Lower leg skin (tissue), 4 donors: ENCODE measurements around the gene ARHGAP24. TPM values are rescaled to one million over a fixed set of nuclear protein-coding genes. Genes with fewer than 3 reads are reported as not detected.
A peak's percentile ranks its signal among the peaks of the same experiment; 100 is the strongest.

ENCODE experiments used
- DNase-seq, 2 donors: peaks; one replicate each; pipeline ENCODE4 v3.0.0-alpha.2; 2019; ENCODE audit warnings: low spot score in 2 of 2
- H3K4me3 ChIP-seq: fragments of 200-600 bp; sonication (generic); 2 replicates; pipeline ENCODE4 v1.5.1; 2017; ENCODE audit warnings: mild to moderate bottlenecking, low read depth; ENCODE audit not compliant: poor library complexity, severe bottlenecking
- CTCF ChIP-seq, 3 donors: fragments of 450-650 bp; IDR thresholded peaks; one replicate each; pipeline ENCODE4 v1.5.1; 2016; ENCODE audit warnings: antibody characterized with exemption in 3 of 3, mild to moderate bottlenecking in 3 of 3, moderate library complexity in 2 of 3
- POLR2A ChIP-seq, 2 donors: fragments of 450-650 bp; IDR thresholded peaks; one replicate each; pipeline ENCODE4 v1.6.1; 2016 to 2017; ENCODE audit warnings: antibody characterized with exemption in 2 of 2, mild to moderate bottlenecking in 1 of 2, moderate library complexity in 1 of 2
- WGBS, 2 donors: methylation state at CpG; one replicate each; pipeline ENCODE4 v1.1.5; 2018; 5-methylcytosine and 5-hydroxymethylcytosine counted together
- intact Hi-C: fragments of 100-400 bp; cut with DNase I; formaldehyde crosslinking; loops from one replicate; pipeline ENCODE4 v1.15.0; 2023; ENCODE audit warnings: low total_unique reads
- total RNA-seq, 4 donors: library from RNA; depleted of rRNA; stranded (reverse); fragments of >200 nt; gene quantifications; one replicate each; pipeline ENCODE4 v1.1.0, GENCODE V29; 2016

ARHGAP24 gene
- total RNA-seq, 4 donors from 2014 or later: 13.1 to 58.4 (median 24.0) TPM

DNA sequence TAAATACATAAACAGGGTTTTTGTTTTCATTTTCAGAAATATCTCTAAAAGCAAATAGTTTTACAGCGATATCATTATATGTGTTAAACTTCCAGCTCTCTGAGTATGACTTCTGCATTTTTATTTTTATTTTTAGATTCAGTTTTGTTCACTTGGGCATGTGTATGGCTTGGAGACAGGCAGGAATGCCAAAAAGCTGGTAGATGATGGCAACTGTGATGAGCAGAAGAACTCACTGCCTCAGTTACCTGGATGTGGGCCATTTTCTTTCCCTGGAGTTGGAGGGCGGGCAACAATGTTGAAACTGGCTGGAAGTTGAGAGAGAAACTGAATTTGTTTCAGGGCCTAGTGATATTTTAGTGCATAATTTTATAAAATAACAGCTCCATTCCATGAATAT, 266.4 kb downstream of the ARHGAP24 start:
- no peak overlapping the region for H3K4me3 ChIP-seq
- TF ChIP-seq CTCF (IDR thresholded peaks at IDR 0.05) (no peak), POLR2A (IDR thresholded peaks at IDR 0.05) (no peak)
- intact Hi-C loops: no loop called here
- DNase-seq: no peak
- 75 to 78% methylated on average over 2 of the region's 2 CpGs for WGBS, 2 donors

GRCh38 chr4:85741921-85742591, 267.1 kb downstream of the ARHGAP24 start:
- no peak for TF ChIP-seq POLR2A (IDR thresholded peaks at IDR 0.05)
- no peak for TF ChIP-seq CTCF (IDR thresholded peaks at IDR 0.05)
- DNase-seq: peak in 1 of 2 donors; percentile 87
- no peak overlapping the region for H3K4me3 ChIP-seq
- 52 to 72% methylated on average over 5 of the region's 5 CpGs for WGBS, 2 donors
- intact Hi-C loops: no loop called here

DNA sequence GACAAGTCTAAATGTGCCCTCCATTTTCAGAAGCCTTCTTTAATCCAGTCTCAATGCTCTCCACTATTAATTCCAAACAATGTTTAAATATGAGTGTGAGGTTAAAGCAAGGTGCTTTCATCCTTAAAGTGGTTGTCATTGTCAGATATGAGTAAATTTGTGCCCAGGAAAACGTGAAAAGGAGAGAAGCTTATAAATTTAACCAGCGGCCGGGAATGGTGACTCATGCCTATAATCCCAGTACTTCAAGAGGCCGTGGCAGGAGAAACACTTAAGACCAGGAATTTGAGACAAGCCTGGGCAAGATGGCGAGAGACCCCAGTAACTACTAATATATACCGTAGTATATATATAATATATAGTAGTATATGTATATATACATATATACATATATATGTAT, 270.0 kb downstream of the ARHGAP24 start:
- no peak for DNase-seq
- WGBS, 2 donors: 66 to 70% methylated on average over 6 of the region's 6 CpGs
- no peak overlapping the region for H3K4me3 ChIP-seq
- no peak for TF ChIP-seq POLR2A (IDR thresholded peaks at IDR 0.05)
- TF ChIP-seq CTCF (IDR thresholded peaks at IDR 0.05): no peak
- intact Hi-C loops: no loop called here

DNA sequence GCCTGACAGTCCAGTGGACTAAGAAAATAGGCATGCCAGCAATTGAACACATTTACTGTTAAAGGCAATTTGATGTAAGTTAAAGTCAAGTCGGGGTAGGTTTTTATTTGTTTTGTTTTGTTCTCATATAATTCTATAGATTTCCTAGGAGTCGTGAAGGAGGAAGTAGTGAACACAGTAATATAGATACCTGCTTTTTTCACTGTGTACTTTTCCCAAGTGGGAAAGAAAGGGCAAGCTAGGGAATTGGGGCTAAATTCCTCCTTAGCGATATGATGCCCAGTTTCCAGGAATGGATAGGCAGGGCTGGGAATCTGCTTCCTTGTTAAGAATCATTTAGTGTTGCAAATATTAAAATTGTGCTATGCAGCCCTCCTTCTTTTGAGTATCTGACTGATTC, 271.0 kb downstream of the ARHGAP24 start:
- 81 to 85% methylated on average over 3 of the region's 3 CpGs for WGBS, 2 donors
- no peak for TF ChIP-seq CTCF (IDR thresholded peaks at IDR 0.05)
- TF ChIP-seq POLR2A (IDR thresholded peaks at IDR 0.05): no peak
- H3K4me3 ChIP-seq: no peak overlapping the region
- no peak for DNase-seq
- intact Hi-C loops: no loop called here

DNA sequence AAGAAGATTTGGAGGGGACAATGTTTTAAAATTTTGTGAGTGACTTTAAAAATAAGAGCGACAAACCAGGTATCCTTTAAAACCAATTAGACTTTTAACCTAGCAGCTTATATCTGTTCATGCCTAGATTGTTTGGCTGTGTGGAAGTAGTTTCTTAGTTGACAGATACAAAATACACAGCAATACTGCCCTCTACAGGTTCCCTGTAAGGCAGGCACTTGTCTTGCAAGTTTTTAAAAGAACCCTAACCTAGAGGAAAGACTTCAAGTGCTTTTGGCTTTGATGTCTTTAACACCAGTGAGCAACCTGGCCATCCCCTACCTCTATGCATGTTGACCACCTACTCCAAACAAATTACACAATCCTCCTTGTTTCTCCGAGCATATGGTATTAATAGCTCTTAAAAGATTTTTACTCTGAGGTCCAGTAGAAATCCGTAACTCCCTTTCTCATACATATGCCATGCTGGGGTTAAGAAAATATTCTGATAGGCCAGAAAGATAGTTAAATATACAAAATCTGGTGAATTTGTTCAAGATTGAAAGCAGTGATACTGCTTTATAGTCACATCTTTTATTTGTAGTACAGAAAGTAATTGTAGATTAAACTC, 273.0 kb downstream of the ARHGAP24 start:
- no peak overlapping the region for H3K4me3 ChIP-seq
- TF ChIP-seq POLR2A (IDR thresholded peaks at IDR 0.05): no peak
- TF ChIP-seq CTCF (IDR thresholded peaks at IDR 0.05): peak in 1 of 3 donors; percentile 70
- no peak for DNase-seq
- WGBS, 2 donors: 38 to 39% methylated on average over 3 of the region's 3 CpGs
- intact Hi-C loops: no loop called here
